NOMO-1 treated with DMSO at 0.1 percent for 48 hours (cell line): Measurements from ENCODE around the gene PRICKLE1.

ENCODE experiments used
- DNase-seq: peaks from one replicate; lab custom pipeline; 2025; ENCODE audit not compliant: unreplicated experiment; lab: John Stamatoyannopoulos, UW

Gene PRICKLE1

GRCh38 chr12:42496886-42497285, 92.7 kb downstream of the PRICKLE1 start:
- DNase-seq, result no peak

GRCh38 chr12:42495244-42495643, 94.3 kb downstream of the PRICKLE1 start:
- DNase-seq, result no peak

- no peak for DNase-seq
These were observed 97.3 kb downstream of the PRICKLE1 start for GRCh38 chr12:42492267-42492666.

- DNase-seq, result no peak
These were observed 99.2 kb downstream of the PRICKLE1 start for GRCh38 chr12:42490261-42490842.

- no peak for DNase-seq
These were observed 103.1 kb downstream of the PRICKLE1 start for GRCh38 chr12:42486407-42486806.

- no peak for DNase-seq
These were observed 103.7 kb downstream of the PRICKLE1 start for GRCh38 chr12:42485823-42486222.

GRCh38 chr12:42484996-42485395, 104.5 kb downstream of the PRICKLE1 start:
- DNase-seq, result no peak

- no peak for DNase-seq
These were observed 106.1 kb downstream of the PRICKLE1 start for GRCh38 chr12:42483521-42483790.

GRCh38 chr12:42482748-42483520, 106.6 kb downstream of the PRICKLE1 start:
- DNase-seq, result peak; percentile 32

- DNase-seq, result no peak
These were observed 107.4 kb downstream of the PRICKLE1 start for GRCh38 chr12:42482041-42482747.

GRCh38 chr12:42481368-42481767, 108.2 kb downstream of the PRICKLE1 start:
- DNase-seq, result no peak

GRCh38 chr12:42477941-42478340, 111.6 kb downstream of the PRICKLE1 start:
- DNase-seq, result no peak

- no peak for DNase-seq
These were observed 114.4 kb downstream of the PRICKLE1 start for GRCh38 chr12:42475106-42475505.

GRCh38 chr12:42474391-42474790, 115.2 kb downstream of the PRICKLE1 start:
- DNase-seq, result no peak

- DNase-seq, result no peak
These were observed 116.0 kb downstream of the PRICKLE1 start for GRCh38 chr12:42473561-42473960.

- no peak for DNase-seq
These were observed 116.4 kb downstream of the PRICKLE1 start for GRCh38 chr12:42473130-42473529.

- DNase-seq, result no peak
These were observed 117.2 kb downstream of the PRICKLE1 start for GRCh38 chr12:42472376-42472775.

- DNase-seq, result peak; percentile 96
These were observed 120.0 kb downstream of the PRICKLE1 start for GRCh38 chr12:42469355-42470175.

- DNase-seq, result no peak
These were observed 120.6 kb downstream of the PRICKLE1 start for GRCh38 chr12:42468921-42469320.

GRCh38 chr12:42468341-42468821, 121.2 kb downstream of the PRICKLE1 start:
- DNase-seq, result peak; percentile 50

- DNase-seq, result no peak
These were observed 125.9 kb downstream of the PRICKLE1 start for GRCh38 chr12:42463671-42464070.
